ENCODE data around the gene EPHA2.

EPHA2 gene

DNA sequence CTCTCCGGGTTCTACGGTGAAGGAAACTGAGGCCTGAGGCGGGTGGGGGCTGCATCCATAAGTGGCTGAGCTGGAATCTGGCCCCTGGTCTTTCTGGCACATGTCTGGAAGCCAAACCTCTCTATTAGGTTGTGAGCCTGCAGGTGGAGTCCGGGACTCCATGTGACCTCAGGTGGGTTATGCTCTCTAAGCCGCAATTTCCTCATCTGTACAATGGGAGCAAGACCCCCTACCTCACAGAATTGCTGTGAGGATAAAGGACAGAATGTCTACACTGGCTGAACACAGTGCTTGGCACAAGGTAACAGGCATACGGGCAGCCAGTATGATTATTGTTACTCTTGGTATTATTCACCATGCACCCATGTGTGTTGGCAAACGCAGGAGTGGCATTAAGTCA is 6.7 kb downstream of the EPHA2 start:
- DNase-seq, result no peak

DNA sequence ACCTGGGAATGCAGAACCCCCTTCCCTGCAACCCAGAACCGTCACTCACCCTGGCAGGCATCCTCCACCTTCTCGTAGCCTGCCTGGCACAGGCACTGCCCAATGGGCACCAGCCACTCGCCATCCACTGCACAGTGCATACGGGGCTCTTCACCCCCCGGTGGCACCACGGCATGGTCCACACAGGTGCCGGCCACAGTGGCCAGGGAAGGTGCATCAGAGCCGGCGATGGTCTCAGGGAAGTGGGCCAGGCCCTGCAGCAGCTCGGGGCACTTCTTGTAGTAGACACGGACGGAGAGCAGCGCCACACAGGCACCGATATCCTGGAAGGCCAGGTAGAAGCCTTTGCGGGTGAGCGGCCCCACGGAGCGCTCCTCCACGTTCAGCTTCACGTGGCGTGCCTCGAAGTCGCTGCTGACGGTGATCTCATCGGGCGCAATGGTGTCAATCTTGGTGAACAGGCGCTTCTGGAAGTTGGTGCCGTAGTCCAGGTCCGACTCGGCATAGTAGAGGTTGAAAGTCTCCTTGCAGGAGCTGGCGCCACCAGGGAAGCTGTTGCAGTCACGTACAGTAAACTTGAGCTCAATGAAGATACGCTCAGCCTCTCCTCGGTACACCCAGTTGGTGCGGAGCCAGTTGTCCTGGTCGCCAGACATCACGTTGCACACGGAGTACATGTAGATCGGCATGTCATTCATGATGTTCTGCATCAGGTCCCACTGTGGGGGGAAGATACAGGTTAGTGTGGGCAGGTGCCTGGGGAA is 7.4 kb downstream of the EPHA2 start:
- no peak for DNase-seq

DNA sequence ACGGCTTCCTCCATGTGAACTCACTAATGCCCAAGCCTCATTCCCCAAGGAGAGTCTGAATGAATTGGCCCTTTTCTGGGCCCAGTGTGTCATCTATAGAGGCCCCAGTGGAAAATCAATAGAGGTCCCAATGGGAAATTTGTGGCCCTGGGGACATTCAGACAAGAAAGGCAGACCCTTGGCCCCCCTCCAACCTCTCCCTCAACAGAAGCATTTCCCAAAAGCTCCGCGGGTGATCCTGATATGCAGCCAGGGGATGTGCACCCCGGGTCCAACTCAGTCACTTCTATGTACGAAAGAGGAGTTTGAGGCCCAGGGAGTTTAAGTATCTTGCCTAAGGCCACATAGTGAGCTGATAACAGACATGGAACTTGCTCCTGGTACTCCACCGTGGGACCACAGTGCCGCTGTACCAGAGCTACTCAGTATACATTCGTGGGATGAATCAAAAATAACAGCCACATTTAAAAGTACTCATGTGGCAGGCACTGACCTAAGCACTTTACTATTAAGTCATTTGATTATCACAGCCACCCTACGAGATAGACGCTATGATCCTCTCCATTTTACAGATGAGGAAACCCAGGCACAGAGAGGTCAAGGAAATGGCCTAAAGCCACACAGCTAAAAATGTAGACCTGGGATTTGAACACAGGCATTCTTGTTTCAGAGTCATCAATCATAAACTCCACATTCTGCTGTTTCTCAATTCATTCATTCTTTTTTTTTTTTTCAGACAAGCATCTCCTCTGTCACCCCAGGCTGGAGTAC is 8.5 kb downstream of the EPHA2 start:
- DNase-seq, result no peak

DNA sequence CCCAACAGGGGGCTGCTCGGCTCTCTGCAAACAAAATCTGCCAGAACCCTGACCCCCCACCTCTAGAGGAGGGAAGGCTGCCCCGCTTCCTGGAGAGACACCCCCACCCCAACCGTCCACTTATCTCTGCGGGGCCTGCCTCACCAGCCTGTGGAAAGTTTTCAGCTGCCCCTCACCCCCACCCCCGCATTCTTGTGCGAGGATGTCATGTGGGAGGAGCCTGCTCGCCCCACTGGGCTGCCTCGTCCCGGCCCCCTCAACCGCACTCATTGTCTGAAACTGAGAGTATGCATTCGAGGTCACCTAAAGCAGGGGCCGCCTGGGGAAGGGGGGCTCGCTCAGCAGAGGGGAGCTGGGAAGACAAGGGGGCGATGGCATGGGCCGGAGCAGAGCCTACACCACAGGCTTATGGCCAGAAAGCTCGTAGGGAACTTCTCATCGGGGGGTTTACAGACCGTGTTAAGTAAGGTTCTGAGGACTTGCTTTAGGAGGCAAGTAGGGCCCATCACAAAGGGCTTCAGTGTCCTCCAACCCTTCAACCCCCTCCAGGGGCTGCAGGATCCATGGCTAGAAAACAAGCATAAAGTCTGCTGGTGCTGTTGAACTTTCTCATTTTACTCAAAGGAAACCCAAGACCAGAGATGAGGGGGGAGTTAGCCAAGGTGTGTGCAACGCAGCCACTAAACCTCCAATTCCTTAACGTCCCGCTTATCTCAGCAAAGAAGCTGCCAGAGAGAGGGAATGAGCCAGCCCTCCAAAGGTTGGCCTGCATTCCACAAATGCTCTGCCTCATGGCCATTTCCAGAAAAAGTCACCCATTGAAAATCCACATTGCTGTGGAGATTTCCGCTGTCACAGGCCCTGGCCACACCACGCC is 9.4 kb downstream of the EPHA2 start:
- DNase-seq, result no peak

DNA sequence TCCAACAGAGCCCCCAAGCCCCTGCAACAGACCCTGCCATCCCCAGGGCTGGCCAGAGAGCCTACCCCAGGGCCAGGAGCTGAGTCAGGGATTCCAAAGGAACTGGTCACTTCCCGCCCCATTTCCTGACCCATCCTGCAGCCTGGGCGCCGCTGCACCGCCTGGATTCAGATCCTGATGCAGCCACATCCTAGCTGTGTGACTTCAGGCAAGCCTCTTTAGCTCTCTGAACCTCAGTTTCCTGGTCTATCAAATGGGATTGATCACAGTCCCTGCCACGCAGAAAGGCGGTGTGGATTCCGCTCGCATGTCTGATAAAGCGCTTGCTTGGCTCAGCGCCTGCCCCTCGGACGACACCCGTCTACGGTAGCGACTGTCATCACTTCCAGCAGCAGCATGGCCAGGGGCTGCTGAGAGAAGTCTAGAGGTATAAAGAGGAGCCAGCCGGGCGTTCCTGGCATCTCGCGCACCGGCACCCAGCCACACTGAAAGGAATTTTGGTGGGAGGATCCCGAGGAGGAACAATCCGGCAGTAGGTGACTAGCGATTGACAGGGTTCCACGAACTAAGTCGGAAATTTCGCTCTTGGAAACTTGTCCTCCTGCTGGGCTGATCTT is 10.1 kb downstream of the EPHA2 start:
- DNase-seq, result no peak

DNA sequence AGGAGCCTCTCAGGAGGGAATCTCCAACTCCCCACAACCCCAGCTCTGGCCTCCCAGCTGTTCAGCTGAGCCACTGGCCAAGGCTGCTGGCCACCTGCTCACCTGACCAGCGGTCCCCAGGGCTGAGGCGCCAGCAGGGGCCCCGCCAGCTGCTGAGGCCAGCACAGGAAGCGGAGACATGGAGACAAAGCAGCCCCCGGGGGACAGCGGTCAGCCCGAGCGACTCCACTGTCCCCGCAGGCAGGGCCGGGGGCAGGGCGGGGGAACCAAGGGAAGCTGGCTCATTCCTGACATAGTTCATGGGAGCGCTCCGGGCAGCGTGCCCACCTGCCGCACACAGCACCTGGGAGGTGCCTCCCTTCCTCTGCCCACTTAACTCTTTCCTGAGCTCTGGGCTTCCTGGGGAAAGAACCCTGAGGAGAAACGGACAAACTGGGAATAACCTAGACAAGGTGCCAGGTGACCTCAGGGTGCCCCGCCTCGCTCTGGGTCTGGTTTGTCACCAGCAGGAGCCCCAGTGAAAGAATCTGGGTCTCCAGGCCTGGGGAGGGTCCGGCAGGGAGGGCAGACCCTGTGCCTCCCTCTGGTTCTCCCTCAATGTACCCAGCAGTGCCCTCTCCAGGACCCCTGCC is 10.7 kb downstream of the EPHA2 start:
- no peak for DNase-seq

DNA sequence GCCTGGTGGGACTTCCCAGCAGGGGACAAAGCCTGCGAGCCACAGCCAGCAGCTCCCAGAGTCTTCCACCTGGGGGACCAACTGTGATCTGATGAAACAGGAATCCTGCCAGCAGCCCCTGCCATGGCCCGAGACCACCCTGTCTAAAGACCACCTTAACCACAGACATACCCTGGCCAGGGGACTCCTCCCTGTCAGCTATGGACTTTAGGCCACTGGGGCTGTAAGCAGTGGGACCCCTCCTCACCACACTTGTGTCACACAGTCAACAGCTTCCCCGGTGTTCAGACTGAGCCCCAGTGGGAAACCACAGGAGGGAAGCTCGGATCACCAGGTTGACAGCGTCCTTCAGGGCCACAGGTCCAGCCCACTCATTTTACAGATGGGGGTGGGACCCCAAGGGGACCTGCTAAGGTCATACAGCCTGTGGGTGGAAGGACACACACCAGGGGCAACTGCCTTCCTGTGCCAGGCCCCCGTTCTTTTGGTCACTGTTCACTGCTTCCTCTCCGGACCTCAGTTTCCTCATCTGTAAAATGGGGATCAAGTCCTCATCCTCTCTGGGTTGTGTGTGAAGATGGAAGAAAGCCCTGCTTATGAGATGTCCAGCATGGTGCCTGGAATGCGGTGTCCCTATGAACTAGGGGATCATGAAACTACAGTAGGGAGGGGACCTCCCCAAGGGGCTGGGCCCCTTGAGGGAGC is 11.4 kb downstream of the EPHA2 start:
- DNase-seq, result no peak

DNA sequence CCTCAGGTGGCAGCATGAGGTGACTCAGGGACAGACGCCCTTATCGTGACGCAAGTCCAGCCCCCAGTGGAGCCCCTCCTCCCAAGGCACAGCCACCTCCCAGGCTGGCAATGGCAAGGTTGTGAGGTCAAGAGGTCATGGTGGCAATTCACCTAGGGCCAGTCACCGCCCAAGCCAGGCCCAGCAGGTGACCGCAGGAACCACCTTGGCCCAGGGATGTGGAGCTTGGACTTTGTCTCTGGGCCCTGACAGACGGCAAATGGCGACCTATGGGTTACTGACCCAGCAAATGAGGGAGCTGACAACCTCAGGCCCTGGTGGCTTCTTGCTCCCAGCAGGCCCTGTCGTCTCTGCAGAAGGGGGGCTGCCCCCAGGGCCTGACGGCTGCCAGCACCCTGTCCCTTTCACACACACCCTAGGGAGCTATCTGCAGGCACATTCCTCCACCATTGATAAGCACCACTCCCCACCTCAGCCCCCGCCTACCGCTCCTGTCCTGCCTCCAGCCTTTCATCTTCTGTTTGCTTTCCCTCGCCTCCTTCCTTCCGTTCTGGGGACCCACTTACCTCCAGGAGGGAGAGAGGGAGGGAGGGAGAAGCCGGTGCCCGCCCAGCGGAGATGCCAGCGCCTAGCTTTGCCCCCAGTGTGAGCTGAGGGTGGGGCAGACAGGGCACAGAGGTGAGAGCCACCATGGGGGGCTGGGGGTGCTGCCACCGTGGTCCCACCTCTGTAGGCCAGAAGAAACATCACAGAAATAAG is 12.1 kb downstream of the EPHA2 start:
- DNase-seq, result no peak

DNA sequence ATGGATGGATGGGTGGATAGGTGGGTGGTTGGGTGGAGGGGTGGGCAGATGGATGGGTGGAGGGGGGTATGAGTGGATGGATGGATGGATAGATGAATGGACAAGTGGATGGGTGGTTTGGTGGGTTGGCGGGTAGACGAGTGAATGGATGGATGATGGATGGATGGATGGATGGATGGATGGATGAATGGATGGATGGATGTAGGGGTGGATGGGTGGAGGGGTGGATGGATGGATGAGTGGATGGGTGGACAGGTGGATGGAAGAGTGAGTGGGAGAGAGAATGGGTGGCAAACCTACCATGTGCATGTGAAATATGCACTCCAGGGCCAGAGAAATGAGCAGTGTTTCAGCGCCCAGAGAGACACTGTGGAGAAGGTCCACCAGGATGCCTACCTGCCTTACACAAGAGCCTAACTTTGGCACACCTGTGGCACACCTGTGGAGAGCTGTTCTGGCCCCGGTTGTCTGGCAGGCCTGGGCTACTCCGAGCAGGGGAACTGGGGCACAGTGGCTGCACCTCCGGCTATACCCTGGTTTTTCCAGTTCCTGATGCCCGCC is 12.8 kb downstream of the EPHA2 start:
- DNase-seq, result no peak

DNA sequence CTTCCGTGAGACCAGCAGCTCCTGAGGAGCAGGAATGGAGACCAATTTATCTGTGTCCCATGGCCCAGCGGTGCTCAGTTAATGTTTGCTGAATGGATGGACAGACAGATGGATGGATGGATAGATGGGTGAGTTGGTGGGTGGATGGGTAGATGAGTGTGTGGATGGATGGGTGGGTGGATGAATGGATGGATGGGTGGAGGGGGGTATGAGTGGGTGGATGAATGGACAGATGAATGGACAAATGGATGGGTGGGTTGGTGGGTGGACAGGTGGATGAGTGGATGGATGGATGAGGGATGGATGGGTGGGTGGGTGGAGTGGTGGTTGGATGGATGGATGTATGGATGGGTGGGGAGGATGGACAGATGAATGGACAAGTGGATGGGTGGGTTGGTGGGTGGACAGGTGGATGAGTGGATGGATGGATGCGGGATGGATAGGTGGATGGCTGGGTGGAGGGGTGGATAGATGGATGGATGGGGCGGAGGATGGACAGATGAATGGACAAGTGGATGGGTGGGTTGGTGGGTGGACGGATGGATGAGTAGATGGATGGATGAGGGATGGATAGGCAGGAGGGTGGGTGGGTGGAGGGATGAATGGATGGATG is 13.4 kb downstream of the EPHA2 start:
- DNase-seq, result no peak

DNA sequence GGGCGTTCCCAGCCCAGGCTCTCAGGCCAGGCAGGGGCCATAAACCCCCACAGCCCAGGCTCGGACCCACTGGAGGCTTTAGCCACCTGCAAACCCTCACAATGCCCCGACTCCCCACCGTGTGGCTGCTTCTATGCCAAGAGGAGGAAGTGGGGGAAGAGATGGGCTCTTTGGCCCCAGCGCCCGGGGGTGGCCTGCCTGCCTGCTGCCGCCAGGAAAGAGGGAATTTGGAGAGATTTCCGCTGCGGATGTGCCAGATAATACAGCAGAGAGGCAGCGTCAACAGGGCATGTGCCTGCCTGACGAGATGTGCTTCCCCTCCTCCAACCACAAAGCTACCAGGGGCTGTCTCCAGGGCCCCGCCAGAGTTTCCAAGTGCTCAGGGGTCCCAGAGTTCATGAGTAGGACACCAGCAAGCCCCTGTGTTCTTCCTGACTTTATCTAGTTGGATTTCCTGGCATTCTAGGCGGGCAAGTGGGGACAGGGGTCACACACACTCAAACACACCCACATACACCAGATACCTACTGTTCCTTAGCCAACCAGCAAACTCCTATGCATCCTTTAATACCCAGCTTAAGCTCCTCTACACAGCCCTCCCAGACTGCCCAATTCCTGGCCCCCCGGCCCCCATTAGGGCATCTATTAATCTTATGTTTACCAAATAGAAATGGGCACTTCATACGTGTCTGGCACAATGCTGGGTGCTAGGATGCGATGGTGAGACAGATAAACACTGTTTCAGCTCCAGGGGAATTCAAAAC is 14.1 kb downstream of the EPHA2 start:
- no peak for DNase-seq

DNA sequence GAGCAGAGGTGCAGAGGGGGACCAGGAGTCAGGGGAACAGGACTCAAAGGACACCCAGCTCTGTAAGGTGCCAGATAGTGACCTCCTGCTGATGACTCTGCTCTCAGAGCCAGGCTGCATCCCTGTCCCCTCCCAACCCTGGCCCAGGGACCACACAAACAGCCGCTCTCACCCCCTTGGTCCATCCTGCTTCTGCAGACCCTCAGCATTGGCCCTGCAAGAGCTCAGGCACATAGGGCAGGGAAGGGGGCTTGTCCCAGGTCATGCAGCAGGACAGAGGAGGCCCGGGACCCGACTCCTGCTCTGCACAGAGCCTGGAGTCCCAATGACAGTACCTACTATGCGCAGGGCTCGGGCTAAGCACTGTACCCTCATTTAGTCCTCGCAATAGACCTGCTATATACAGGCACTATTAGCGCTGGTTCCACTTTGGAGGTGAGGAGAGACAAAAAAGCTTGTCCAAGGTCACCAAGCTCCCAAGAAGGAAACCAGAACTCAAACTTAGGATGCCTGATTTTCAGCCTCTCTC is 15.7 kb downstream of the EPHA2 start:
- no peak for DNase-seq

DNA sequence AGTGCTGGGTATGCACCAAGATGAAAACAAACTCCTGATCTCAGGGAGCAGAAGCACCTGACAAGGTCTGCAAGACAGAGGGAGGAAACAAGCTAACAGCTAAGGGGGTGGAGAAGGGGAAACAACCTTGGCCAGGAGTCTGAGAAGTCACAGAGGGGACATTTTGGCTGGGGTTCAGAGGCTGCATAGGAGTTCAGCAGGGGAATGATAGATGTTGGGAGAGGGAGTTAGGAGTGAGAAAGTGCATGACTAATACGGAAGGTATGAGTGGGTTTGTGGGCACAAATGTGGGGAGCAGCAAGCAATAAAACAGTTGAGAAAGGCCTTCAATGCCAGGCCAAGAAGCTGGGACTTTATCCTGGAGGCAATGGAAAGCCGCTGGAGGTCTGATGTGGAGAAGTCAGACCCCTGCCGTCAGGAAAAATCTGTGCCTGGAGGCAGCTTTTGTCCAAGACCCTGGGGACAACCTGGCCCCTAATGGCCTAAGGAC is 16.4 kb downstream of the EPHA2 start:
- DNase-seq, result no peak

DNA sequence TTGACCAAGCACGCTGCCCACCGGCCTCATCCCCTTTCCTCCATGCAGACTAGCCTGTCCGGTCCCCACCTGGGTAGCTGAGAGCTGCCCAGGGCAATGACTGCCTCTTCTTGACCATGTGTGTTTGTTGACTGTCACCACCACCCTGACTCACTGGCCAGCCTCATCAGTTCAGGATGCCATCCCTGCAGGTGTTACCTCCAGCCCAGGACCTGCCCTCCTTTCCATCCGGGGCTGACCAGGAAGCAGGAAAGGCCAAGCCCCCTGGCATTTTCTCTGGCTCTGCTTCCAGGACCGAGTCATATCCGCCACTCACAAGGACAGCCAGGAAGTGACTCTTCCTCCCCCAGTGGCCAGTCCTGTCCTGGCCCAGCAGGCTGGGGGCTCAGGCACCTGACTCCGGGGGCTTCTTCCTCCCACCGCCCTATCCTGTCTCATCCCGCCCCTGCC is 17.1 kb downstream of the EPHA2 start:
- DNase-seq, result no peak

DNA sequence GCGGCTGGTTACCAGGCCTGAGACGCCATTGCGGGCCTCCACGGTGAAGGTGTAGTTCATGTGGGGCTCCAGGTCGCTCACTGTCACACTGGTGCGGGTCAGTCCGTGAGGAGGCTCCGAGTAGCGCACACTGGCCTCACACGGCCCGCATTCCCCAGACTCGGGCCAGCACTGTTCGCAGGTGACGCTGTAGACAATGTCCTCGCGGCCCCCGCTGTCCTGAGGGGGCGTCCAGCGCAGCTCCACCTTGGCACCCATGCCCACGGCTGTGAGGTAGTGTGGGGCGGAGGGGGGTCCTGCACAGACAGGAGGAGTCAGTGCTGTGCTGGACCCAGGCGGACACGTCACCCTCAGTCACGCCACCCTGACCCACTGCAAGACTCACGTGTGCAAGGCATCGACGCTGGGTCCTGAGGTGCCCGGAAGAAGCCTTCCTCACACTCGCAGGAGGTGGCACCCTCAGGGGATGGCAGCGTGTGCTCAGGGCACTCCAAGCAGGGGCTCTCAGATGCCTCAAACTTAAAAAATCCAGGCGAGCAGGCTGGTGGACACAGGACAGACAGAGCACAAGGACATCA is 17.9 kb downstream of the EPHA2 start:
- DNase-seq, result no peak

DNA sequence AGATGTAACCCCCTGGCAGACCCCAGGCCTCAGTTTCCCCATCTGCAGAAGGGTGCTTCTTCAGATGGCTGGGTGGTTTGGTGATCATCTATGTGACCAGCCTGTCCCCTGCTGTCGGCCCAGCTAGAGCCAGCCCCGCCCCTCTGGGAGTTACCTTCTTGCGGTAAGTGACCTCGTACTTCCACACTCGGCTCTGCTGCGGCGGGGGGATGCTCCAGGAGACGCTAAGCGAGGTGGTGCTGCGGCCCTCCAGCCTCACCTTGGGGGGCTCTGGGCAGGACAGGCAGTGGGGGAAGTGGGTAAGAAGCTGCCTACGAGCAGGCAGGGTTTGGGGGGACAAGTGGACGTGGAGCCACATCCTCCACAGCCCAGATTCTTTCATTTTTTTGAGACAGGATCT is 20.4 kb downstream of the EPHA2 start:
- no peak for DNase-seq

DNA sequence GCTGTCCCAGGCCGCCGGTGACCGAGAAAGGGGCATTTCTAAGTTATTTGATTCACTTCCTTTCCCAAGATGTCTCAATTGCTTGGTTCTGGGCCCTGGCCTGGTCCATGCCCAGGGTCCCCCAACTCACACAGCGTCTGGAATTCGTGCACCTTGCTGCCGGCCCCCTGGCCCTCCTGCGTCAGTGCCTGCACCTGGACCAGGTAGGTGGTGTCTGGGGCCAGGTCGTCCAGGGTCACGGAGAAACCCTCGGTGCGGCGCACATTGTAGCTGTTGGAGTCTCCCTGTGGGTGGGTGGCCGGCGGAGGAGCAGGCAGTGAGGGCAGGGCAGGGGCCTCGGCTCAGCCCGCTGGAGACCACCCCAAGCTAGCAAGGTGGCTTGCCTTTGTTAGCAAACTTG is 21.0 kb downstream of the EPHA2 start:
- no peak for DNase-seq

DNA sequence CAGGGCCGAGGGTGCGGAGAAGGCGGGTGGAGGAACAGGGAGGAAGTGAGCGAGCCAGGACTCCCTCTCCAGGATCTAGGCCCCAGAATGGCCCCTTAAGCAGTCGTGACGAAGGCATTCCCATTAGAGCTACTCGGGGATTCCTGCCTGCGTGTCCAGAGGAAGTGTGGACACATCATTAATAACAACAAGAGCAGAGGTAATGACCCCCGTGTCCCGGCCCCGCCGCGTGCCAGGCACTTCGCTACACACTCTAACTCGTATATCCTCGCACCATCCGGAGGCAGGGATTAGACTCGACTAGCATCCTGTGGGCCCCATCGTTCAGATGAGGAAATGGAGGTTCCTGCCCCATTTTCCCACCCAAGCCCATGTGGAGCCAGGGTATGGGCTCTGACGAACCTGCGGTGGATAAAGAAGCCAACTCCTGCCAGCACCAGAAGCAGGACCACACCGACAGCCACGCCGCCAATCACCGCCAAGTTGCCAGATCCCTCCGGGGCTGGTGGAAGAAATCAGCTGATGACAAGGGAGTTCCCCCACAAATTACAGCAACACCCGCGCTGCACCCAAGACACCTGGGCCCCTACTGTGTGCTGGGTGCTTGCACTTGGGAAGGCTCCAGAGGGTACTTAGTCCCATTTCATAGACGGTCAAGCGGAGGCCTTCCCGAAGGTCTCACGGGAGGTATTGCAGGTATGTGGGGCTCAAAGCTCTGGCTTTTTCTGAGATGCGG is 21.6 kb downstream of the EPHA2 start:
- no peak for DNase-seq
